Coronary artery (tissue), 2 donors: ENCODE measurements around the gene KRTAP8-1.

ENCODE experiments used
- DNase-seq: peaks from one replicate; pipeline ENCODE4 v3.0.0-alpha.2; 2017; ENCODE audit warnings: low spot score
- H3K27ac ChIP-seq, 2 donors: fragments of 200-600 bp; sonication (generic); one replicate each; pipeline ENCODE4 v1.5.1; 2016 to 2019
- H3K4me3 ChIP-seq: fragments of 200-600 bp; sonication (generic); 2 replicates; pipeline ENCODE4 v1.5.1; 2016; ENCODE audit warnings: mild to moderate bottlenecking, moderate library complexity
- TF ChIP-seq, protein P1 (sequence below): fragments of 200-600 bp; sonication (generic); IDR thresholded peaks from one replicate; pipeline ENCODE4 v1.5.1; 2019; ENCODE audit warnings: antibody characterized with exemption

Gene KRTAP8-1, protein sequence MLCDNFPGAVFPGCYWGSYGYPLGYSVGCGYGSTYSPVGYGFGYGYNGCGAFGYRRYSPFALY

DNA sequence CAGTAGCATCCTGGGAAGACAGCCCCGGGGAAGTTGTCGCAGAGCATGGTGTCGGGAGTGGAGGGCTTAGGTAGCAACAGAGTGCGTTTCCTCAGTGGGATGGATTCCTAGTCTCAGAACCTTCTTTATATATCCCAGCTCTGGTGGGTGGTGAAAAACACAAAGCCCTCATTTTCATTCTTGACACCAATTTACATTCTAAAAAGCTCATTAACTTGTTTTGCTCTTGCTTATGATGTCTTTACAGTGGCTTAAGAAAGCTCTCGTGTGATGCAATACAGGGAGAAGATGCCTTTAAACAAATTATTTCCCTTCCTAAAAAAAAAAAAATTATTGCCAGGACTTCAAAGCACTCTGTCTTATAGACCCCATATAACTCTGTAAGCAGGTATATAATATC lies at the start of gene KRTAP8-1:
TSS of gene KRTAP8-1 (minus strand) at position 101 of the 400 bp plus-strand sequence. CDS start at position 47, 54 bp downstream.
- Histone ChIP-seq H3K4me3 (no peak within 1 kb of the TSS), H3K27ac (no peak within 1 kb of the TSS)
- DNase-seq: no peak
- TF ChIP-seq, protein P1, sequence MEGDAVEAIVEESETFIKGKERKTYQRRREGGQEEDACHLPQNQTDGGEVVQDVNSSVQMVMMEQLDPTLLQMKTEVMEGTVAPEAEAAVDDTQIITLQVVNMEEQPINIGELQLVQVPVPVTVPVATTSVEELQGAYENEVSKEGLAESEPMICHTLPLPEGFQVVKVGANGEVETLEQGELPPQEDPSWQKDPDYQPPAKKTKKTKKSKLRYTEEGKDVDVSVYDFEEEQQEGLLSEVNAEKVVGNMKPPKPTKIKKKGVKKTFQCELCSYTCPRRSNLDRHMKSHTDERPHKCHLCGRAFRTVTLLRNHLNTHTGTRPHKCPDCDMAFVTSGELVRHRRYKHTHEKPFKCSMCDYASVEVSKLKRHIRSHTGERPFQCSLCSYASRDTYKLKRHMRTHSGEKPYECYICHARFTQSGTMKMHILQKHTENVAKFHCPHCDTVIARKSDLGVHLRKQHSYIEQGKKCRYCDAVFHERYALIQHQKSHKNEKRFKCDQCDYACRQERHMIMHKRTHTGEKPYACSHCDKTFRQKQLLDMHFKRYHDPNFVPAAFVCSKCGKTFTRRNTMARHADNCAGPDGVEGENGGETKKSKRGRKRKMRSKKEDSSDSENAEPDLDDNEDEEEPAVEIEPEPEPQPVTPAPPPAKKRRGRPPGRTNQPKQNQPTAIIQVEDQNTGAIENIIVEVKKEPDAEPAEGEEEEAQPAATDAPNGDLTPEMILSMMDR: no peak

DNA sequence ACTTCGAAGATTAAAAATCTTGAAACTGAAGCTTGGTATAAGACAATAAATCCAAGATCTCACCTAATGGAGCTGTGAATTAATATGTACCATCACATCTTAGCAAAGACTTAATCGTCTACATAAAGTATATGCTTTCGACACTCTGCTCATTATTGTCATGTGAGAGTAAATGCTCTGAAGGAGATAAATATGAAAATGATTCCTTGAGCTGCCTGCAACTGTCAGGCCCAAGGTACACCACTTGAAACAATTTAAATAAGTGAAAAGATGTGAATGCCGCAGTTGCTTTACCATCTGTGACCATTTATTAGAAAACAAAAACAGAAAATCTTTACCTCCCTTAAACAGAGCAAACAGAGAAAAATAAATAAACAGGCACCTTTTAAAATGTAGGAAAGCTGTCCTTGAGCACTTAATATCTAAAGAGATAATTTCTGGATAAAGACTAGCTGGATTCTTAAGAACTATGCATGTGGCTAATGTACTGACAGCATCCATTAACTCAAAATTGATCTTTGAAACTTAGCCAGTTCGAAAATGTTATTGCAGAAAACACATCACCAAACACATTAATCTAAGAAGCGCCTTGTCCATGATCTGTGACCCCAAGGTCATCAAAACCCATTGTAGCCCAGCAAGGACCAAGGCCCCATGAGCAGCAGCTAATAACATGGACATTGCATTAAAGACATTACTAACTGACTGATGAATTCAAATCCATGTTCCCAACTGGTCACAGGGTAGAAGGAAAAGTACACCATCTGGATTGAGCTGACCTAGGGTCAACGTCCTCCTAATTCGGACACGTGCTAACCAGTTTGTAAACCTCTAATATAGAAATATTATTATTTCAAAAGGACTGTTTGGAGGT lies 34.8 kb upstream of the KRTAP8-1 start:
- no peak overlapping the region for H3K27ac ChIP-seq
- no peak for DNase-seq
- H3K4me3 ChIP-seq: no peak overlapping the region
- TF ChIP-seq, protein P1: no peak

DNA sequence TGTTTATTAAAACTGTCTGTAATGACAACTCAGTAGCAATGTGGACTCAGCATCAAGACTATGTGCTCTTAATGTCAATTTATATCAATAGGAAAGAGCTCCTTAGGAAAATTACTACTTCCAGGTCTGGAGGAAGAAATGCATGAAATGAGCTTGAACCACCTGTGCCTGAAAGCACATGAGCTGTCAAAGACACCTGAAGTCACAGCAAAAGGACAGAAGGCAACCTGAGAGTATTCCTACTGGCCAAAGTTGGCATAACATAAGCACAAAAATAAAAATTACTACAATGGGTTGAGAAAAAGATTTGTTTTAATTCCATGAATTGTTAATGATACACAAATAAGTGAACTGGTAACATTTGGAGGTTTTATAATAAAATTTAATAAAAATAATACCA lies 29.9 kb upstream of the KRTAP8-1 start:
- no peak overlapping the region for H3K27ac ChIP-seq
- TF ChIP-seq, protein P1: no peak
- no peak for DNase-seq
- no peak overlapping the region for H3K4me3 ChIP-seq

DNA sequence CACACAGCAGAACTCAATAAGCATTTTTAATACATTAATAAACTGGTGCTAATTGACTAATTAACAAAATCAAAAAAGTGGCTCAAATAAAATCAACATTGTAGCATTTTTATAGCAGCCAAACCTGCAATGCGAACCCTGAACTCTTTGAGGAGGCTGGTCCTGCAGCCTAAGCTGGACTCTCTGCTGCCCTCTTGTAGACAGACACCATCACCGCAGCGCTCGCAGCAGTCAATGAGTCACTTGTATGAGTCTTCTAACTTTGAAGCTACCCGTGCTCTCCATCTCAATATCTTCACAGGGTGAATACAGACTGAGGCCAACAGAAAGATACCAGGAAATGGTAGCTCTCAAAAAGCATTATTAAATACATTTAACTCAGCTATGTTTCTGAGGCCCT lies 26.2 kb upstream of the KRTAP8-1 start:
- Histone ChIP-seq H3K4me3 (no peak overlapping the region), H3K27ac (no peak overlapping the region)
- DNase-seq: no peak
- TF ChIP-seq, protein P1: no peak

DNA sequence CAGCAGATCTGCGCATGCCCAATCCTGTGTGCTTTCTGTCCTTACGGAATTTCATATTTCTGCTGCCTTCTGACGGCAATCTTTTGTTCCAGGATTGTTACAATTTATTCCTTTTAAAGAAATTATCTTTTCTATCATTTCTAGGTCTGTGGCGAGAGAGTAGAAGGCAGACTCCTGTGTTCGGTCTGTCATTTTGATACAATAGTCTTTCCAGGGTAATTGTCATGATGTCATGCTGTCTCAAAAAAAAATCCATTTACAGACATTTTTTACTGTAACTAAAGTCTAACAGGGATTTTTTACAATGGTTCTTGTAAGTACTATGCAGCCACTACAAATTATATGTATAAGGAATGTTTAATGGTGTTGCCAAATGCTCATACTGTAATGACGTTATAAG lies 25.5 kb upstream of the KRTAP8-1 start:
- Histone ChIP-seq H3K4me3 (no peak overlapping the region), H3K27ac (no peak overlapping the region)
- DNase-seq: no peak
- TF ChIP-seq, protein P1: no peak

DNA sequence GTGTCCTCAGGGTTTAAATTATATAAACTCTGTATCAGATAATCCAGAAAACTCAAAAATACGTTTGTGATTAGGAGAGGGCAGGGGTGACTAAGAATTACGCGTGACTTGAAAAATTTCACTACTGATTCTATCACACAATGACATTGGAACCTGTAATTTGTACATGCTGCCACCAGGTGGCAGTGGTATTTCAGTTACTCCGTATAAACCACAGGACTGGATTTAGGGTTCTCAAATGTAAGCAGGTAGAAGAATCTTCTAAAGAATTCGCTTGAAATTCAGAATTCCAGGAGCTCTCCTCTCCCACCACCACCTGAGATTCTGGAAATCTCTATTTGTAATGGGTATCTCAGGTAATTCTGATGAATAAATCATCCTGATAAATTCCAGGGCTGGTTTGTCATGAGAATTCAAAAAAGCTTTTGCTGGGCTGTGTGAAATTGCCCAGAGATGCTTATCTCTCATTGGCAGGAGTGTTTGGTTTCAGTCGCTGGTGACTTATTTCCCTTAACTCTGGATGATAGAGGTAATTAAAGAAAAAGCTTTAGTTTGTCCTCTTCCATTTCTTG lies 18.2 kb upstream of the KRTAP8-1 start:
- Histone ChIP-seq H3K27ac (no peak overlapping the region), H3K4me3 (no peak overlapping the region)
- no peak for DNase-seq
- TF ChIP-seq, protein P1: no peak
